RWPE2 (cell line): ENCODE data around the gene SLC38A8.
A peak's percentile ranks its signal among the peaks of the same experiment; 100 is the strongest.

Source experiments
- ATAC-seq: fragments of 200-7000 bp; cut with Tn5 transposase; 3 replicates; pipeline ENCODE4 v1.9.1; 2021; ENCODE audit warnings: low read depth
- DNase-seq: peaks from one replicate; pipeline ENCODE4 v3.0.0-alpha.2; 2020; ENCODE audit warnings: low spot score
- H3K27ac ChIP-seq: fragments of 450-650 bp; 2 replicates; pipeline ENCODE4 v1.5.1; 2017; ENCODE audit warnings: mild to moderate bottlenecking; ENCODE audit not compliant: poor library complexity, severe bottlenecking
- H3K27me3 ChIP-seq: fragments of 250-450 bp; sonication (Bioruptor Pico); 2 replicates; pipeline ENCODE4 v1.5.1; 2021; ENCODE audit warnings: mild to moderate bottlenecking, moderate library complexity; ENCODE audit not compliant: insufficient read depth, poor library complexity, severe bottlenecking
- H3K36me3 ChIP-seq: fragments of 250-450 bp; sonication (Bioruptor Pico); 2 replicates; pipeline ENCODE4 v1.5.1; 2020; ENCODE audit warnings: low read depth, mild to moderate bottlenecking, moderate library complexity
- H3K4me1 ChIP-seq: fragments of 250-450 bp; sonication (Bioruptor Pico); 2 replicates; pipeline ENCODE4 v1.5.1; 2021; ENCODE audit warnings: mild to moderate bottlenecking, moderate library complexity; ENCODE audit not compliant: insufficient read depth, poor library complexity, severe bottlenecking
- H3K4me3 ChIP-seq: fragments of 250-450 bp; sonication (Bioruptor Pico); 2 replicates; pipeline ENCODE4 v1.5.1; 2021; ENCODE audit warnings: mild to moderate bottlenecking, moderate library complexity; ENCODE audit not compliant: severe bottlenecking
- H3K9me3 ChIP-seq: fragments of 250-450 bp; sonication (Bioruptor Pico); 2 replicates; pipeline ENCODE4 v1.5.1; 2021; ENCODE audit warnings: mild to moderate bottlenecking, moderate library complexity; ENCODE audit not compliant: severe bottlenecking
- CTCF ChIP-seq: fragments of 450-650 bp; IDR thresholded peaks from one replicate; pipeline ENCODE4 v1.5.1; 2017; ENCODE audit warnings: mild to moderate bottlenecking, moderate library complexity; ENCODE audit not compliant: poor library complexity, severe bottlenecking

Gene SLC38A8

GRCh38 chr16:84047206-84047605 lies 4.6 kb upstream of the SLC38A8 start:
- no peak for ATAC-seq

GRCh38 chr16:84045818-84046470 lies 3.3 kb upstream of the SLC38A8 start:
- no peaks in the 10 kb centered on the region for H3K9me3 ChIP-seq
- no peak for ATAC-seq
- no peak overlapping the region for H3K4me3 ChIP-seq
- peaks cover 36% of the 10 kb centered on the region for H3K27me3 ChIP-seq
- peak; percentile 43 for DNase-seq
- H3K4me1 ChIP-seq = no peaks in the 10 kb centered on the region
- no peaks in the 10 kb centered on the region for H3K36me3 ChIP-seq
- no peak for TF ChIP-seq CTCF
- H3K27ac ChIP-seq = no peak overlapping the region

More at GRCh38 chr16:84047206-84047605, 4.6 kb upstream of the SLC38A8 start:
- DNase-seq = peak; percentile 32
- Histone ChIP-seq H3K36me3 (no peaks in the 10 kb centered on the region), H3K27ac (no peak overlapping the region), H3K4me1 (no peaks in the 10 kb centered on the region), H3K9me3 (no peaks in the 10 kb centered on the region), H3K4me3 (no peak overlapping the region), H3K27me3 (peaks cover 24% of the 10 kb centered on the region)
- TF ChIP-seq CTCF = no peak

GRCh38 chr16:84045001-84045817 lies 2.6 kb upstream of the SLC38A8 start:
- DNase-seq (peak; percentile 52), ATAC-seq (no peak)
- H3K9me3 ChIP-seq = no peaks in the 10 kb centered on the region
- TF ChIP-seq CTCF = no peak
- H3K36me3 ChIP-seq = no peaks in the 10 kb centered on the region
- H3K27me3 ChIP-seq = peaks cover 44% of the 10 kb centered on the region
- no peak overlapping the region for H3K4me3 ChIP-seq
- H3K4me1 ChIP-seq = no peaks in the 10 kb centered on the region
- H3K27ac ChIP-seq = no peak overlapping the region

- Histone ChIP-seq H3K4me1 (no peaks in the 10 kb centered on the region), H3K36me3 (no peaks in the 10 kb centered on the region), H3K4me3 (no peak overlapping the region), H3K27me3 (peaks cover 48% of the 10 kb centered on the region), H3K27ac (no peak overlapping the region), H3K9me3 (no peaks in the 10 kb centered on the region)
- 0 out of 3 replicates have a peak, but pooled peaks have one; percentile 28 for ATAC-seq
- no peak for DNase-seq
- peak; percentile 33 for TF ChIP-seq CTCF
These were observed 1.5 kb upstream of the SLC38A8 start for GRCh38 chr16:84044118-84044488.
